Measurements from ENCODE around the gene ADAM12. TPM values are rescaled to one million over a fixed set of nuclear protein-coding genes. Genes with fewer than 3 reads are reported as not detected.

ADAM12 gene
- total RNA-seq, 1 experiment from 2014 or later = 0.24 TPM

- Histone ChIP-seq H2BK5ac (ENCODE audit: insufficient read length, low read length) (no peak overlapping the region), H4K8ac (replicated peaks; ENCODE audit: insufficient read length, low read depth, low read length) (no peak overlapping the region), H4K91ac (ENCODE audit: insufficient read length, low read depth, low read length) (no peak overlapping the region), H3K79me1 (ENCODE audit: insufficient read depth, low read depth, low read length, poor library complexity, severe bottlenecking) (no peaks in the 10 kb centered on the region), H2BK12ac (ENCODE audit: insufficient read length, low read depth, low read length) (no peak overlapping the region), H3K4me1 (ENCODE audit: insufficient read depth, low read length) (no peaks in the 10 kb centered on the region), H3K56ac (ENCODE audit: insufficient read length, low read depth, low read length) (no peak overlapping the region), H3K14ac (ENCODE audit: insufficient read depth, low read length) (no peak overlapping the region), H3K18ac (ENCODE audit: insufficient read length, low read depth, low read length) (no peak overlapping the region), H2BK20ac (ENCODE audit: low read depth, low read length, poor library complexity, severe bottlenecking) (no peak overlapping the region), H3K9me3 (ENCODE audit: control insufficient read depth, low read depth, low read length) (no peaks in the 10 kb centered on the region), H3K79me2 (ENCODE audit: insufficient read depth, low read length) (no peaks in the 10 kb centered on the region), H4K5ac (ENCODE audit: insufficient read length, low read depth, low read length) (no peak overlapping the region), H2BK120ac (ENCODE audit: low read depth, low read length, poor library complexity, severe bottlenecking) (no peak overlapping the region), H2AFZ (ENCODE audit: low read length) (no peak overlapping the region), H2AK5ac (ENCODE audit: insufficient read length, low read length) (no peak overlapping the region), H3K9ac (ENCODE audit: extremely low read depth, insufficient read length, low read length) (no peak overlapping the region), H2BK15ac (ENCODE audit: low read depth, low read length) (no peak overlapping the region), H3K23ac (ENCODE audit: insufficient read length, low read depth, low read length) (no peak overlapping the region), H3K4me2 (ENCODE audit: insufficient read depth, insufficient read length, low read length) (no peak overlapping the region), H3K4ac (ENCODE audit: low read depth, low read length) (no peak overlapping the region), H3K27me3 (ENCODE audit: insufficient read depth, low read length) (no peaks in the 10 kb centered on the region), H3K23me2 (ENCODE audit: insufficient read length, low read depth, low read length, poor library complexity, severe bottlenecking) (no peaks in the 10 kb centered on the region), H3T11ph (ENCODE audit: low read length) (no peak overlapping the region), H4K20me1 (ENCODE audit: control insufficient read depth, insufficient read depth, insufficient read length) (no peaks in the 10 kb centered on the region), H3K27ac (ENCODE audit: insufficient read length, low read depth, low read length) (no peak overlapping the region)
- no peaks in the 10 kb centered on the region for H3K27me3 Mint-ChIP-seq (ENCODE audit: low read depth)
- DNase-seq = no peak
- TF ChIP-seq CTCF (conservative IDR thresholded peaks at IDR 0.05) = no peak
- WGBS (ENCODE audit: extremely low coverage, insufficient read length, low lambda C conversion rate) = no CpG with 5 or more reads among the region's 2 CpGs
- no peak overlapping the region for H3K4me3 Mint-ChIP-seq
- H3K4me1 Mint-ChIP-seq = no peaks in the 10 kb centered on the region
- H3K27ac Mint-ChIP-seq = no peak overlapping the region
- H3K36me3 Mint-ChIP-seq (ENCODE audit: insufficient read depth in 1 of 3, low read depth in 3 of 3) = no peaks in the 10 kb centered on the region
- H3K9me3 Mint-ChIP-seq = no peaks in the 10 kb centered on the region
Observed at GRCh38 chr10:126052171-126052570, 336.1 kb downstream of the ADAM12 start.

Data from H9 (cell line).